Dermis microvascular lymphatic vessel endothelial cell (primary cell): ENCODE measurements around the gene CRAMP1. TPM values are rescaled to one million over a fixed set of nuclear protein-coding genes. Genes with fewer than 3 reads are reported as not detected.
"Not testable (repeated sequence)": the region's sequence is repeated elsewhere in the genome, so short reads cannot be mapped to it uniquely, and the experiment has no call there.

Source experiments
- DNase-seq, 2 donors: peaks; one replicate each; pipeline versions ENCODE4 v3.0.0 to v3.0.0-alpha.2; 2010; ENCODE audit warnings: low read depth in 2 of 2
- total RNA-seq: library from RNA; depleted of rRNA; stranded (reverse); fragments of >200 nt; gene quantifications from 2 replicates; pipeline ENCODE4 v1.2.1, GENCODE V29; 2014

The CRAMP1 gene
- total RNA-seq, 1 donor from 2014 or later = 7.1 TPM

DNA sequence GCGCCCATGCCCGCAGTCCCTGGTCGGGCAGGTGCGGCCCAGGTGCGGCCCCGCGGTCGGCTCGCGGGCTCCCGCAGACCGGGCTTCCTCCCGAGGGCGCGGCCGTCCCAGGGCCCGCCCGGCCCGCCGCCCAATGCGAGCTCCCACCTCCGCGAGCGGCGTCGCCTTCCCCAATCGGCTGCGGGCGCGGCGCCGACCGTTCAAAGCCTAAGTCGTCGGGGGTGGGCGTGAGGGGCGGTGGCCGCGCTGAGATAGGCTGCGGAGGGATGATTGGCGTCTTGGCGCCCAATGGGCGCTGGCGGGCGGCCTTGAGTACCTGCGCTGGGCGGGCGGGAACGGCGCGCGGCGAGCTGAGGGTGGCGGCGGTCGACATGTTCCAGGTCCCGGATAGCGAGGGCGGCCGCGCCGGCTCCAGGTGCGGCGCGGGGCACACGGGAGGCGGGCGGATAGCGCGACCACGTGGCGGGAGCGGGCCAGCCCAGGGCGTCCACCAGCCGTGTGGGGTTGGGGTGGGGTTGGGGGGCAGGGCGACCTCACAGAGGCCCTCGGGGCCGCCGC, 65.9 kb downstream of the CRAMP1 start, which contains the start of gene JPT2:
TSS of gene JPT2 (plus strand) at position 338 of the 558 bp plus-strand sequence. CDS start at position 372, 34 bp downstream.
- peak; percentile 91 to 98 for DNase-seq

DNA sequence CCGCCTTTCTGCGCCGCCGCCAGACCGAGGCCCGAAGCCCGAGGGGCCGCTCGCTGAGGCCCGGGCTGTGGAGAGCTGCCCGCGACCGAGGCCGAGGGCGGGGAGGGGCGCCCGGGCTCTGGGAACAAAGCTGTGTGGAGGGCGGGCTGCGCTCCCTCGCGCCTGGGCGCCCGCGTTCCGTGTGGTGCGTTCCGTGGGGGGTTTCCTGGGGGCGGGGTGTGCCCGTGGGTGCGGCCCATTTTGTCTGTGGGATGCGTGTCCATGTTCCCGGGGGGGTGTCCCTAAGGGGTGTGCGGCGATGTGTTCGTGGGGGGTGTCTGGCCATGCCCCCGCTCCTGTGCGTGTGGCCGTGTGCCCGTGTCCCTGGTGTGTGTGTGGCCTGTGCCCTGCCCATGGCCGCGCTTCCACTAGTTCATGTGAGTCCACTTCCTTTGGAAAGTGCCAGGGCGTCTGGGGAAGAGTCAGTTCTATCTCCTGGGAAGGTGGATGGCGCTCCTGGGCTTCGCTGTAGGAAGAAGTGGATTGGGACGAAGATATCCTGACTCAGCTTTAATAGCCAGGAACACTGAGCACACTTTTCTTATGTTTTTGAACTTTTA, 66.4 kb downstream of the CRAMP1 start:
- DNase-seq = peak; percentile 17 to 54

DNA sequence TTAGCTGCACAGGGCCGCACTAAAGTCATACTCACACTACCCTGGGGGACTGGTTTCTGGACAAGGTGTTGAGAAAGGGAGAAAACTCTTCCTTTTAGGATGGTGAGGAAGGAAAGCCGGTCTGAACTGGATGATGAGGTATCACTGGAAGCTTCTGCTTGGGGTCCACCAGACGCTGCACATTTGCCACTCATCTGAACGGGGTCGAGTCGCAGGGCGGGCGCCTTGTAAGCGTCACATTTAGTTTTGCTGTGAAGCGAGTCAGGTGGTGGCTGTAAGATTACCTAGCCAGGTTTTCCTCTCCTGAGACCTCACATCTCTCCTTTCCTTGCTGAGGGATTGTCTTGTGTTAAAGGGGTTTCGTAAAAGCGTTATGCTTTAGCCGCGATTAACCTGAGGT, 68.2 kb downstream of the CRAMP1 start:
- DNase-seq = no peak

DNA sequence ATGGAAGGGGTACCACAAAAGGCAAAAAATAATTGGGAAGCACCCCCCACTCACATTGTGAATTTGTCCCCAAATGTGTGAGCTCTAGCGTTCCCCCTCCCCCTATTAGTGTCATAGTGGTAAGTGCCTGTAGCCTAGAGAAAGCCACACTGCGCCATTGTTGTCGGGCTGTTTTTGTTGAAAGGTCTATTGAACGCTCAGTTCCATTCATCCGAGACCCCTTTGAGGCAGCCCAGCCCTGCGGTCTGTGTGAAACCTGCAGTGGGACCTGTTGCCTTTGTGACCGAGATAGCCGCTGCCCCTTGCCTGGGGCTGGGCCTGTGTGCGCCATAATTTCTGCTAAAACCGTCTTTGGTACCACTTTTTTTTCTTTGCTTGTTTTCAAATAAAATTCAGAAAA, 68.9 kb downstream of the CRAMP1 start:
- no peak for DNase-seq

DNA sequence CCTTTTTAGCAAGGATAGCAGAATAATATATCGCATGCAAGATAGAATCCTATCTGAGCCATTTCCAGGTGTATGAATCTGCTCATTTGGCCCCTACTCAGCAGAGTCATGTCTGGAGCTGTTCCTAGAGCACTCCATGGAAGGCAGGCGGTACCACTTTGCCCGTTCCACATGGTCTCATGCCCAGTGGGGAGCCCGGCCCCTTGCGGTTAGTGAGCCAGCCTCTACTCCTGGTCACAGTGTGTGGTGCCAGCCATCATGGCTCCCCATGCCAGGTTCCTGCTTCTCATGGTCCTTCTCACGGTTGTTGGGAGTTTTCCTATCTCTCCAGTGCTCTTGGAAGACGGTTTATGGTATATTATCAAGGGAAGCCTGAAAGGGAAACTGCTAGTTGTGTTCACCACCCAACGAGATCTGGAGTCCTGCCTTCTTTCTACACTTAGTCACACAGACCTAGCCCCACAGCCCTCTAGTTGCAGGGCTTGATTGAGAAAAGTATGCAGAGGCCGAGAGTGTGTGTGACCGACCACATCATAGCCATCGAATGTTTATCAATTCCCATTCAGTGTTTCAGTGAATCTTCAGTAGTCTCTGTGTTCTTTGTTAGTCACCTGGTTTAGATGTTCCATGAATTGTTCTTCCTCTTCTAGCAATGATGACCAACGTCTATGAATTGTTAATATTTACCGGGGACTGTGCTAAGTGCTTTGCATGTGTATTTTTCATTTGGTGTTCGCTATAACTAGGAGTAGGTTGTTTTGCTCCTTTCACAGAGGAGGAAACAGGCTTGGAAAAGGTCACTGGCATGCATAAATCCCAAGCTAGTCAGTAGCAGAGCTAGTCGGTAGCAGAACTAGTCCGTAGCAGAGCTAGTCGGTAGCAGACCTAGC, 75.5 kb downstream of the CRAMP1 start:
- no peak for DNase-seq

DNA sequence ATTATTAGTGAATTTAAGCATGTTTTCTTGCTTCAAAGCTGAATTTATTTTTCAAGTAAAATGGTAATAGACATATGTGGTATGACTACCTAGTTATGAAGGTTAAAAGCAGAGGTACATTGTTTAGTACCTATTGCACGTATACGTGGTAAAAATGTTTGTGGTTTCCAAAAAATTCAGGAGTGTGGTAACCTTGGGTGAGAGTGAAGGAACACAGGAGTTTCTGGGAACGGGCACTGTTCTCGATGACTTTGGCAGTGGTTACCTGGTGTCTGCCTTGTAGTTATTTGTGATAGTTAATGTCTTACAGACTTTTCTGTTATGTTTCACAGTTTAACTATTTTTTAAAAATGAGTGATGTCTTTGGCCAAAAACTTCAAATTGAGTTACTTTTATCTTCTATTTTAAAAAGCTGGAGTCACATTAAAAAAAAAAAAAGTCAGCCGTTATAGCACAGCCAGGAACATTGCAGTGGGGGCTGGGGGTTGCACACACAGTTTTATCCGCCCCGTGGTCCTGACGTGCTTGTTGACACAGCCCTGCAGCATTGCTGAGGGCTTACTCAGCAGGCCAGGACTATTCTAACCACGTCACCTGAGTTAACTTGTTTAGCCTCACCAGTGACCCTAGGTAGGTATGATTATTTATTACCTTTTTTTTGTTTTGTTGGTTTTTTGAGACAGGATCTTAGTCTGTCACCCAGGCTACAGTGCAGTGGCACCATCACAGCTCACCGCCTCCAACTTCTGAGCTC, 76.8 kb downstream of the CRAMP1 start:
- DNase-seq = peak; percentile 43 to 48

DNA sequence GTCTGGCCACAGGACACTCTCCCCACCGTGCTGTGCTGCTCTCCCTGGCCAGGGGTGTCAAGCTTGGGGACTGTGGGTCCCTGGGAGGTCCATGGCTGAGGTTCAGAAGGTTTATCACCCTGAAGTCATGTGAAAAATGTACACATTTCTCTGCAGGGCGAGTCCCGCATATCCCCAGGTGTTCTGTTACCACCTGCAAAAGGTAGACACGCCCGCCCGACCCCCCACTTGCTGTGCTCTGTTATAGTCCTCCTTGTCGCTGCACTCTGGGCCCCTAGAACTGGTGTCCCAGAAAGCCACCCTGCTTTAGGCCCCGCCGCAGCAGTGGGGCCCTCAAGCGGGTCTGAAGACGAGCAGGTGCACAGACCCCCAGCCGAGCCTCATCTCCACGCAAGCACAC, 77.7 kb downstream of the CRAMP1 start:
- no peak for DNase-seq

DNA sequence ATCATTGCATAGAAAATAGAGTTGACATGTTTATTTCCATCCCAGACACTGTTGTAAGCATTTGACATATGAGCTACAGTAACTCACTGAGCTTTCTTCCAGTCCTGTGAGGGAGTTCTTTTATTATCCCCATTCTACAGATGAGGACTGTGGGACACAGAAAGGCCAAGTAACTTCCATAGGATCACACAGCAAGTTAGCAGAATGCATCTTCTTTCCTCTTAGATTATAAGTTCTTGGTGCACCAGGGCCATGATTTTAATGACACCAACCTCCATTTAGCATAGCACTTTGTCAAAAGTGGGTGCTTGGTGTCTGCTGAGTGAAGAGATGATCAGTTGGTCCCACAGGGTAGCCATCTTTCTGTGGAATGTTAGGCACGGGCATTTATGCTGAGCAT, 78.7 kb downstream of the CRAMP1 start:
- DNase-seq = no peak

DNA sequence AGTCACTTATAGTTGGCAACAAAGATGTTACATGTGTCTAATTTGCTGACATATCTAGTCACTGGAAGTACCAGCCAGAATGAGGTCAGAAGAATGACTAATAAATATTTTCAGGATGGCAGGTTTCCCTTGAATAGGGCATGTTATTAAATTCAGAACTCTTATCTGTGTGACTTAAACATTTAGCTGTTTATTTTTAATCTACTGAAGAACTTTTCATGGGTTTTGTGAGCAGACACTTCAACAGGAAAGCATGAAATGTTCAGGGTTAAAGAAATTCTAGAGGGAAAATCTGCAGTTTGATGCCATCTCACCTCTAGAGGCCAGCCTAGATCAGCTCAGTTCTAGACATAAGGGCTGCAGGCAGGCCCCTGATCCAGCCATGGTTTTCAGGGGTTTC, 79.1 kb downstream of the CRAMP1 start:
- peak in 1 of 2 donors; percentile 30 for DNase-seq

DNA sequence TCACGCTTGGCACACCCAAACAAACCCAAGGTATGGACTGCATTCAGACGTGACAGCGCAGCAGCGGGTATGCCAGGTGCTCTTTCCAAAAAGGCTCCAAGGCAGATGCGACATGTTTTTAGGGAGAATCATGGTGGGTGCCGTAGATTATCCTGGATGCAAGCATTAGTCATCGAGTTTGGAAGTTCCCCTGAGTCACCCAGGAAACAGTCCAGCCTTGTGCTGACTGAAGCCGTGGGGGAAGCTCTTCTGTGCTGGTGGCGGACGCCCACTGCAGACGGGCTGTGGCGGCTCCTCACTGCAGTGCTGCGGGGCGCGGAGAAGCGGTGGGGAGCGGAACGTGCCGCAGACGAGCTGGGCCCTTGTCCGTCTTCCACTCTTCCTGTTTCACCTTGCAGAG, 79.8 kb downstream of the CRAMP1 start:
- no peak for DNase-seq

DNA sequence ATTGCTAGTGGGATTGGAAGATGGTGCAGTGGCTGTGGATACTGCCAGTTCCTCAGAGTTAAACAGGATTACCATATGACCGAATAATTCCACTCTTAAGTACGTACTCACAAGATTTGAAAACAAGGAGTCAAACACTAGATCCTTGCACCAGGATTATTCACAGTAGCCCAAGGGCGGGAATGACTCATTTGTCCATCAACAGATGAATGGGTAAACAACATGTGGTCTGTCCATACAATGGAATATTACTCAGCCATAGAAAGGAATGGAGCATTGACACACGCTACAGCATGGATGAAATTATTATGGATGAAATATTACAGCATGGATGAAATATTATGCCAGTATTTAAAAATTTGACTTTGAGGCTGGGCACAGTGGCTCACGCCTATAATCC, 84.7 kb downstream of the CRAMP1 start:
- peak in 1 of 2 donors; percentile 24 for DNase-seq

DNA sequence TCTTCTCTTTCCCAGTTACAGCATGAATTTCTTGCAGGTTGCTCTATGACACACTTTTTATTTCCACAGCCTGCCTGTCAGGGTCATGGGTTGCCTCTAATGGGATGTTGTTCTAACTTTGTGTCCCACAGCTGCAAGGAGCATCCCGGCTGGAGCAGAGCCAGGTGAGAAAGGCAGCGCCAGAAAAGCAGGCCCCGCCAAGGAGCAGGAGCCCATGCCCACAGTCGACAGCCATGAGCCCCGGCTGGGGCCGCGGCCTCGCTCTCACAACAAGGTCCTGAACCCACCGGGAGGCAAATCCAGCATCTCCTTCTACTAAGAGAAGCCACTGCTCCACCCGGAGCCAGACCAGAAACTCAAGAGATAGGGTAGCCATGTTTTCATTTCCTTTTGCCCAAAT, 86.5 kb downstream of the CRAMP1 start:
- DNase-seq = no peak

DNA sequence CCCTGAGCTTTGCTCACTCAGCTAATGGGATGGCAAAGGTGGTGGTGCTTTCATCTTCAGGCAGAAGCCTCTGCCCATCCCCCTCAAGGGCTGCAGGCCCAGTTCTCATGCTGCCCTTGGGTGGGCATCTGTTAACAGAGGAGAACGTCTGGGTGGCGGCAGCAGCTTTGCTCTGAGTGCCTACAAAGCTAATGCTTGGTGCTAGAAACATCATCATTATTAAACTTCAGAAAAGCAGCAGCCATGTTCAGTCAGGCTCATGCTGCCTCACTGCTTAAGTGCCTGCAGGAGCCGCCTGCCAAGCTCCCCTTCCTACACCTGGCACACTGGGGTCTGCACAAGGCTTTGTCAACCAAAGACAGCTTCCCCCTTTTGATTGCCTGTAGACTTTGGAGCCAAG, 88.1 kb downstream of the CRAMP1 start:
- no peak for DNase-seq

DNA sequence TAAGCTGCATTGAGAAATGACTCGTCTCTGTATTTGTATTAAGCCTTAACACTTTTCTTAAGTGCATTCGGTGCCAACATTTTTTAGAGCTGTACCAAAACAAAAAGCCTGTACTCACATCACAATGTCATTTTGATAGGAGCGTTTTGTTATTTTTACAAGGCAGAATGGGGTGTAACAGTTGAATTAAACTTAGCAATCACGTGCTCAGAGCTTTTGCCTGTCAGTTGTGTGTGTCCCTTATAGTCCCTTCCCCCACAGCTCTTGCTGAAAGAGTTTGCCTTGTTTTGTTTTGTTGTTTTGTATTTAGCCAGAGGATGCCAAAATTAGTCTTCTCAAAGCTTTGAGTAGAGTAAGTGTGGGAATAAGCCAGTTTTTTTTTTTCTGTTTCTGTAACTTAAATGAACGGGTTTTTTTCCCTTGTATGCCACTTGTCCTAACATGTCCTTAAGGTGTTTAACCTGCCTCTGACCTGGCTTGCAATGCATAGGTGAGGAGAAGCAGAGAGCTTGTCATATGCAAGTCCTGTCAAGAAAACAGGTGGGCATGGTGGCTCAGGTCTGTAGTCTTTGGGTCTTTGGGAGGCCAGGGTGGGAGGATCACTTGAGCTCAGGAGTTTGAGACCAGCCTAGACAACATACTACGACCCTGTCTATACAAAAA, 89.2 kb downstream of the CRAMP1 start:
- no peak for DNase-seq

DNA sequence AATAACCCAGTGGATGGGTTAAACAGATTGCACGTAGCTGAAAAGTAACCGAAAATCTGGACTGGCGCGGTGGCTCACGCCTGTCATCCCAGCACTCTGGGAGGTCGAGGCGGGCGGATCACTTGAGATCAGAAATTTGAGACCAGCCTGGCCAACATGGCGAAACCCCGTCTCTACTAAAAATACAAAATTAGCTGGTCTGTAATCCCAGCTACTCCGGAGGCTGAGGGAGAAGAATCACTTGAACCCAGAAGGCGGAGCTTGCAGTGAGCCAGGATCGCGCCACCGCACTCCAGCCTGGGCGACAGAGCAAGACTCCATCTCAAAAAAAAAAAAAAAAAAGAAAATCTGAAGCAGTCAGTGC, 93.1 kb downstream of the CRAMP1 start:
- not testable (repeated sequence) for DNase-seq

DNA sequence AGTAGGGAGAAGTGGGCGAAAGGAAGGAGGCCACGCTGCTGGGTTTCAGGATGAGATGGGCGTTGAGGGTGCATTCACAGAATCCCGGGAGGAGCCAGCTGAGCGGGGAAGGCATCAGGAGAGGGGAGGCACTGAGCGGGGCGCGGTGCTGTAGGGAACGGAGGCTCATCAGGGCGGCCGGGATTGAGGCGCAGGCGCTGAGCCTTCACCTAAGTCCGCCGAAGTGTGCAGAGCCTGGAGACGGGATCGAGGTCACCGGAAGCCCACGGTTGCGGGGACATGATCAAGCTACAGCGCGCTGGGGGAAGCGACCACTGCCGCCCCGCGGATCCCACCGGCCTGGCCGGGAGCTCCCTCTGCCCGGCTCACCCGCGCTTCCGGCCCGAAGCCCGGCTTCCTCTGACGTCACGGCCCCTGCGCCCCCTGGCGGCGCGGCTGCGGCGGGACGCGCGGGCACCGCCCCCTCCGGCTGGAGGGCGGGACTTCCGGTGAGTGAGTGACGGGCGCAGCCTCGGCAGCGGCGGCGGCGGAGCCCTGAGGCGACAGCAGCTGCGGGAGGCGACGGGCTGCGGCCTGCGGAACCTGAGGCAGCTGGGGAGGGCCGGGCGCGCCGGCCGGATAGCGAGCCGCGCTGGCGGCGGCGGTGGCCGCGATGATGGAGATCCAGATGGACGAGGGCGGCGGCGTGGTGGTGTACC, 93.7 kb downstream of the CRAMP1 start, which contains the start of gene MAPK8IP3:
TSS of gene MAPK8IP3 (plus strand) at position 508 of the 698 bp plus-strand sequence. CDS start at position 653, 145 bp downstream.
- DNase-seq = peak; percentile 67 to 90

DNA sequence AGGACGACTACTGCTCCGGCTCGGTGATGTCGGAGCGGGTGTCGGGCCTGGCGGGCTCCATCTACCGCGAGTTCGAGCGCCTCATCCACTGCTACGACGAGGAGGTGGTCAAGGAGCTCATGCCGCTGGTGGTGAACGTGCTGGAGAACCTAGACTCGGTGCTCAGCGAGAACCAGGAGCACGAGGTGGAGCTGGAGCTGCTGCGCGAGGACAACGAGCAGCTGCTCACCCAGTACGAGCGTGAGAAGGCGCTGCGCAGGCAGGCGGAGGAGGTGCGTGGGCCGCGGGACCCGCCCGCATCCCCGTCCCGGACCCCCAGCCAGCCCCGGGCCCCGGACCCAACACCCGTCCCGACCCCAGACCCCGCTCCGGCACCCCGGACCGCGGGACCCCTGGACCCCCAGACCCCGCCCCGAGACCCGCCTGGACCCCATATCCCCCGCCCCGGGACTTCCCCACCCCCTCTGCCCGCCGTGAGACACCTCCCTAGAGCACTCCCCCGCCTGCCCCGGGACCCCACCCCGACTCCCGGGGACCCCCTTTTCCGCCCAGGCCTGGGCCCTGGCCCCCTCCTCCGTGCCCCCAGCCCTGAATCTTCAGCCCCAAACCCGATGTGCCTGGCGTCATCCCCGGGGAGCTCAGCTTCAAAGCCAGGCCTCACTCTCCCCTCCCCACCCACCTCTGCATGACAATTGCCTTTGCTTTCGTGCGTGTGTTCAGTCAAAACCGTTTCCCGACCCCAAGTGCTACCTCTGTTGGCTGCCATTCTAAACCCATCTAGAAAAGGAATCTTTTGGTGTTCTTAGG, 94.4 kb downstream of the CRAMP1 start:
- DNase-seq = peak; percentile 11 to 35

DNA sequence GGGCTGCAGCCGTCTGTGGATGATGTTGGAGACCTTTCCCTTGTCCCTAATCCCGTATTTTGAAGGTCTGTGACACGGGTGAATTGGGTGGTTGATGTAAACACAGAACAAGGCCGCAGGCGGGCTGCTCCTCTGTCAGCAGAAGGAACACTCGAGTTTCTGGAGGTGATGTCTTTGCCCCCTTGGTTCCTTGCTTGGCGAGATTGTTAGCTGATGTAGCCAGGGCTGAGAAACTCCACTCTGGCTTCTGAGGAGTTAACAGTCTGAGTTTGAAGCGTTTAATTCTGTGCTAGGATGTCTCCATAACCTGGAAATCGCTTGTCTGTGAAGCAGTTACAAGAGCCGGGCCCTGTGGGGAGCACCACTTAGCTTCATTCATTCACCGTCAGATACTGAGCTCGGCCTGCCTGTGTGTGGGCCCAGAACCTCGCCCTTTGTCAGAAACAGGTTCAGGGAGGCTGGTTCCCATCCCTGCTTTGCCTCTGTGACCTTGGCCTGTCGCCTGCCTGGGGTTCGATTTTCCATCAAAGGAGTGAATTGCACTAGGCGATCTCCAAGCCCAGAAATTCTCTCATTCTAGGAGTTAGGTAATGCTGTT, 95.1 kb downstream of the CRAMP1 start:
- DNase-seq = peak in 1 of 2 donors; percentile 41

DNA sequence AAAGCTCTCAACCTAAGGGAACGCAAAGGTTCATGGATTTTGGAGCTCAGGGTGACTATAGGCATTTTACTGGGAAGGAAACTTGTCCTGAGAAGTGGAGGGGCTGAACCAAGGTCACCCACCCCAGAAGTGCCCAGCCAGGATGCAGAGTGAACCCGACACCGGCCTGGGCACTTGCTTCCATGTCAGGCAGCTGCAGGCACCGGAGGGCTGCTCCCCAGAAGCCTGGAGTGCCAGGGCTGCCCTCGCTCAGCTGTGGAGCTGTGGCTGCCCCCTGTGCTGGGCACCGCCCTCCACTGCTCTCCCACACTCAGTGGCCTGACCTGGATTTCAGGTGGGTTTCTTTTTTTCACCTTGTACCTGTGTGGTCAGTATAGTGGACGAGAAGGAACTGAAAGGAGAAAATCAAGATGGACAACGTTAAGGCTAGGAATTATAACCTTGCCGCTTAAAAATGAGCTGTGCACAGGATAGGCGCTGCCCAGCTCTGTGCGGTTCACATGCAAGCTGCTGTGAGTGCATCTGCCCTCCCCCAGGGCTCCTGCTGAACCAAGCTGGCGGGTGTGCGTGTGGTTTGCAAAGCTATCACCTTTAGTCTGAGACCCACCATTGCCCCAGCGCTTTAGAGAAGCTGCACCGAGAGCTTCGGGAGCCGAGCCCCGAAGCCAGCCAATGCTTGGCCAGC, 96.1 kb downstream of the CRAMP1 start:
- no peak for DNase-seq
